ENCODE measurements around the gene RTN4RL1.

DNA sequence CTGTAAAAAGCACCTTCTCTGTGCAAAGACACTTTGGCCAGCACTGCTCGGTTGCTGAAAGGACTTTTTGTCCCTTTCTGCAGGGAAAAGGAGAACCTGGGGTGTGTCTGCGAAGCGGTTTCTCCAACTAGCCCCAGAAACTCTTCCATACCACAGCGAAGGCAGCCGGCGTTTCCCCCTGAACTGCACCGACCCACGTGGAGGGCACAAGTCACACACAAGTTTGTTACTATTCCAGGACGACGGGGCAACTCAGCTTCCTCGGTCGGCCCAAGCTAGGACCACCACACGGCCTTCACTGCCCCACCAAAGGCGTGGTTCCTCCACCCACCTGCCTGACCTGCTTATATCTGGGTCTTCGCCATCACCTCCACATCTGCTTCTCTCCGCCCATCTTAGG, 1.9 kb downstream of the RTN4RL1 start:
- TF ChIP-seq SMC3 (conservative IDR thresholded peaks at IDR 0.05; ENCODE audit: insufficient read depth, low read depth, low read length) (no peak), BHLHE40 (IDR thresholded peaks at IDR 0.05; ENCODE audit: low read length) (no peak), POLR3A (IDR thresholded peaks at IDR 0.05; ENCODE audit: borderline replicate concordance, extremely low read depth, insufficient read depth, insufficient read length) (no peak), YY1 (IDR thresholded peaks at IDR 0.05; ENCODE audit: borderline replicate concordance in 1 of 3, control insufficient read depth in 1 of 3, extremely low read depth in 1 of 3, insufficient read depth in 3 of 3, insufficient read length in 1 of 3, insufficient replicate concordance in 2 of 3, low read depth in 1 of 3, low read length in 2 of 3) (no peak), ATF1 (CRISPR knock-in tag; IDR thresholded peaks at IDR 0.05) (no peak), ATF1 (tag; IDR thresholded peaks at IDR 0.05) (no peak), FOXP1 (CRISPR knock-in tag; IDR thresholded peaks at IDR 0.05) (no peak), EZH2 (IDR thresholded peaks at IDR 0.05; ENCODE audit: borderline replicate concordance, low read depth, low read length) (no peak), GATAD2A (IDR thresholded peaks at IDR 0.05) (no peak), PYGO2 (tag; IDR thresholded peaks at IDR 0.05) (no peak), TBP (optimal IDR thresholded peaks at IDR 0.05; ENCODE audit: low read depth, low read length) (no peak), POLR2A (conservative IDR thresholded peaks at IDR 0.05) (no peak), KDM5B (IDR thresholded peaks at IDR 0.05; ENCODE audit: insufficient replicate concordance, low read depth, low read length) (no peak)
- TF ChIP-seq, protein P1, sequence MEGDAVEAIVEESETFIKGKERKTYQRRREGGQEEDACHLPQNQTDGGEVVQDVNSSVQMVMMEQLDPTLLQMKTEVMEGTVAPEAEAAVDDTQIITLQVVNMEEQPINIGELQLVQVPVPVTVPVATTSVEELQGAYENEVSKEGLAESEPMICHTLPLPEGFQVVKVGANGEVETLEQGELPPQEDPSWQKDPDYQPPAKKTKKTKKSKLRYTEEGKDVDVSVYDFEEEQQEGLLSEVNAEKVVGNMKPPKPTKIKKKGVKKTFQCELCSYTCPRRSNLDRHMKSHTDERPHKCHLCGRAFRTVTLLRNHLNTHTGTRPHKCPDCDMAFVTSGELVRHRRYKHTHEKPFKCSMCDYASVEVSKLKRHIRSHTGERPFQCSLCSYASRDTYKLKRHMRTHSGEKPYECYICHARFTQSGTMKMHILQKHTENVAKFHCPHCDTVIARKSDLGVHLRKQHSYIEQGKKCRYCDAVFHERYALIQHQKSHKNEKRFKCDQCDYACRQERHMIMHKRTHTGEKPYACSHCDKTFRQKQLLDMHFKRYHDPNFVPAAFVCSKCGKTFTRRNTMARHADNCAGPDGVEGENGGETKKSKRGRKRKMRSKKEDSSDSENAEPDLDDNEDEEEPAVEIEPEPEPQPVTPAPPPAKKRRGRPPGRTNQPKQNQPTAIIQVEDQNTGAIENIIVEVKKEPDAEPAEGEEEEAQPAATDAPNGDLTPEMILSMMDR (IDR thresholded peaks at IDR 0.05 in 2 of 3, conservative IDR thresholded peaks at IDR 0.05 in 1 of 3; ENCODE audit: insufficient read depth in 2 of 3, low read depth in 1 of 3, low read length in 3 of 3) = no peak
- TF ChIP-seq, protein P2, sequence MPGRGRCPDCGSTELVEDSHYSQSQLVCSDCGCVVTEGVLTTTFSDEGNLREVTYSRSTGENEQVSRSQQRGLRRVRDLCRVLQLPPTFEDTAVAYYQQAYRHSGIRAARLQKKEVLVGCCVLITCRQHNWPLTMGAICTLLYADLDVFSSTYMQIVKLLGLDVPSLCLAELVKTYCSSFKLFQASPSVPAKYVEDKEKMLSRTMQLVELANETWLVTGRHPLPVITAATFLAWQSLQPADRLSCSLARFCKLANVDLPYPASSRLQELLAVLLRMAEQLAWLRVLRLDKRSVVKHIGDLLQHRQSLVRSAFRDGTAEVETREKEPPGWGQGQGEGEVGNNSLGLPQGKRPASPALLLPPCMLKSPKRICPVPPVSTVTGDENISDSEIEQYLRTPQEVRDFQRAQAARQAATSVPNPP (IDR thresholded peaks at IDR 0.05; ENCODE audit: borderline replicate concordance, insufficient read depth, insufficient read length) = no peak
